ENCODE measurements around the gene ZNF681. TPM values are rescaled to one million over a fixed set of nuclear protein-coding genes. Genes with fewer than 3 reads are reported as not detected.
"Not testable (repeated sequence)": the region's sequence is repeated elsewhere in the genome, so short reads cannot be mapped to it uniquely, and the experiment has no call there.

Gene ZNF681
- total RNA-seq, 1 experiment from 2014 or later = 2.8 TPM

- DNase-seq (ENCODE audit: low spot score) = not testable (repeated sequence)
These were observed 65.8 kb downstream of the ZNF681 start for GRCh38 chr19:23692937-23693336.

Other genes with a start within 250 kb of the ZNF681 start
- 15.7 and 21.2 TPM in 2 replicates for gene ZNF675, start 71.7 kb downstream of the ZNF681 start, total RNA-seq (2014; rRNA removed; shearing (Covaris generic))
- 8.9 and 9.3 TPM in 2 replicates for gene ZNF726, start 156.0 kb upstream of the ZNF681 start, total RNA-seq (2014; rRNA removed; shearing (Covaris generic))